Kasumi-1 (cell line): ENCODE measurements around the gene IKBKG.
"Not testable (repeated sequence)": the region's sequence is repeated elsewhere in the genome, so short reads cannot be mapped to it uniquely, and the experiment has no call there.

ENCODE experiments used
- DNase-seq, 2 experiments: peaks; one replicate each; lab custom pipeline; 2025; lab: John Stamatoyannopoulos, UW

IKBKG gene

GRCh38 chrX:154605566-154605965 is 58.1 kb downstream of the IKBKG start:
- no peak for DNase-seq

- DNase-seq: no peak
Measured at GRCh38 chrX:154607370-154607769, 60.0 kb downstream of the IKBKG start.

GRCh38 chrX:154607976-154608375 is 60.6 kb downstream of the IKBKG start:
- DNase-seq: not testable (repeated sequence)

GRCh38 chrX:154608823-154609222 is 61.4 kb downstream of the IKBKG start:
- not testable (repeated sequence) for DNase-seq

GRCh38 chrX:154611146-154611545 is 63.7 kb downstream of the IKBKG start:
- DNase-seq: not testable (repeated sequence)

GRCh38 chrX:154613586-154613985 is 66.2 kb downstream of the IKBKG start:
- DNase-seq: not testable (repeated sequence)
